Measurements from ENCODE around the gene ASRGL1. TPM values are rescaled to one million over a fixed set of nuclear protein-coding genes. Genes with fewer than 3 reads are reported as not detected.

The ASRGL1 gene
- total RNA-seq, 2 experiments from 2014 or later = 9.2 to 10.2 TPM

GRCh38 chr11:62344210-62344609 is 7.0 kb downstream of the ASRGL1 start:
- no peak for DNase-seq (ENCODE audit: low spot score)
- H3K4me2 ChIP-seq (ENCODE audit: low read length) = no peak overlapping the region
- H3K4me3 ChIP-seq (ENCODE audit: low read depth, low read length, poor library complexity, severe bottlenecking) = no peak overlapping the region
- ChIA-PET POLR2A (no interaction called here), CTCF (ENCODE audit: unreplicated experiment) (no interaction called here)
- TF ChIP-seq CTCF (conservative IDR thresholded peaks at IDR 0.05; ENCODE audit: low read length) (no peak), EZH2phosphoT487 (IDR thresholded peaks at IDR 0.05; ENCODE audit: borderline replicate concordance, low read depth, low read length) (no peak)
- intact Hi-C loops (cut with micrococcal nuclease; ENCODE audit: unreplicated experiment) = no loop called here
- BruUV-seq (replicated peaks) = no TSS peak
- no peak overlapping the region for H2AFZ ChIP-seq (ENCODE audit: low read length)
- H3K79me2 ChIP-seq (ENCODE audit: insufficient read depth, low read depth, low read length) = no peaks in the 10 kb centered on the region
- no peaks in the 10 kb centered on the region for H3K4me1 ChIP-seq (ENCODE audit: insufficient read depth, low read length, poor library complexity, severe bottlenecking)
- no peaks in the 10 kb centered on the region for H3K36me3 ChIP-seq (ENCODE audit: insufficient read depth, low read length)
- no peak overlapping the region for H3K27ac ChIP-seq (ENCODE audit: low read depth, low read length, poor library complexity, severe bottlenecking)
- H4K20me1 ChIP-seq (ENCODE audit: insufficient read depth, low read length) = no peaks in the 10 kb centered on the region
- no peaks in the 10 kb centered on the region for H3K9me2 ChIP-seq (ENCODE audit: insufficient read depth, low read length)
- no peaks in the 10 kb centered on the region for H3K9me3 ChIP-seq (ENCODE audit: low read length)

GRCh38 chr11:62345861-62346260 is 8.6 kb downstream of the ASRGL1 start:
- H3K79me2 ChIP-seq (ENCODE audit: insufficient read depth, low read depth, low read length) = no peaks in the 10 kb centered on the region
- ChIA-PET CTCF (ENCODE audit: unreplicated experiment) (no interaction called here), POLR2A (interaction anchor here (0.5 kb wide), 1 partner anchor 223 kb away, joined by 3 read pairs; no protein-coding TSS in a partner anchor)
- H3K36me3 ChIP-seq (ENCODE audit: insufficient read depth, low read length) = no peaks in the 10 kb centered on the region
- H3K4me3 ChIP-seq (ENCODE audit: low read depth, low read length, poor library complexity, severe bottlenecking) = no peak overlapping the region
- no peak for TF ChIP-seq CTCF (conservative IDR thresholded peaks at IDR 0.05; ENCODE audit: low read length)
- no peaks in the 10 kb centered on the region for H3K9me3 ChIP-seq (ENCODE audit: low read length)
- no peak for DNase-seq (ENCODE audit: low spot score)
- H3K9me2 ChIP-seq (ENCODE audit: insufficient read depth, low read length) = no peaks in the 10 kb centered on the region
- H3K4me2 ChIP-seq (ENCODE audit: low read length) = no peak overlapping the region
- no peaks in the 10 kb centered on the region for H4K20me1 ChIP-seq (ENCODE audit: insufficient read depth, low read length)
- no TSS peak for BruUV-seq (replicated peaks)
- H3K4me1 ChIP-seq (ENCODE audit: insufficient read depth, low read length, poor library complexity, severe bottlenecking) = no peaks in the 10 kb centered on the region
- no peak overlapping the region for H3K27ac ChIP-seq (ENCODE audit: low read depth, low read length, poor library complexity, severe bottlenecking)
- H2AFZ ChIP-seq (ENCODE audit: low read length) = no peak overlapping the region
- intact Hi-C loops (cut with micrococcal nuclease; ENCODE audit: unreplicated experiment) = no loop called here

GRCh38 chr11:62352355-62353336 is 15.4 kb downstream of the ASRGL1 start:
- H3K4me2 ChIP-seq (ENCODE audit: low read length) = no peak overlapping the region
- H3K36me3 ChIP-seq (ENCODE audit: insufficient read depth, low read length) = no peaks in the 10 kb centered on the region
- no TSS peak for BruUV-seq (replicated peaks)
- TF ChIP-seq EZH2phosphoT487 (IDR thresholded peaks at IDR 0.05; ENCODE audit: borderline replicate concordance, low read depth, low read length) (no peak), CTCF (conservative IDR thresholded peaks at IDR 0.05; ENCODE audit: low read length) (no peak)
- H2AFZ ChIP-seq (ENCODE audit: low read length) = no peak overlapping the region
- H3K9me3 ChIP-seq (ENCODE audit: low read length) = no peaks in the 10 kb centered on the region
- no peaks in the 10 kb centered on the region for H3K4me1 ChIP-seq (ENCODE audit: insufficient read depth, low read length, poor library complexity, severe bottlenecking)
- ChIA-PET POLR2A (interaction anchor here (0.7 kb wide), 1 partner anchor 656 kb away, joined by 3 read pairs; no protein-coding TSS in a partner anchor), CTCF (ENCODE audit: unreplicated experiment) (no interaction called here)
- H3K9me2 ChIP-seq (ENCODE audit: insufficient read depth, low read length) = no peaks in the 10 kb centered on the region
- H3K27ac ChIP-seq (ENCODE audit: low read depth, low read length, poor library complexity, severe bottlenecking) = no peak overlapping the region
- no peaks in the 10 kb centered on the region for H3K79me2 ChIP-seq (ENCODE audit: insufficient read depth, low read depth, low read length)
- H4K20me1 ChIP-seq (ENCODE audit: insufficient read depth, low read length) = no peaks in the 10 kb centered on the region
- DNase-seq (ENCODE audit: low spot score) = no peak
- intact Hi-C loops (cut with micrococcal nuclease; ENCODE audit: unreplicated experiment) = no loop called here
- no peak overlapping the region for H3K4me3 ChIP-seq (ENCODE audit: low read depth, low read length, poor library complexity, severe bottlenecking)

Measured in OCI-LY7 (cell line).